ENCODE measurements around the gene DHX15.

- no peak for TF ChIP-seq EP300 (IDR thresholded peaks at IDR 0.05)
- TF ChIP-seq CTCF (IDR thresholded peaks at IDR 0.05) = no peak
- no peak for TF ChIP-seq POLR2A (IDR thresholded peaks at IDR 0.05)
- peak in 1 of 3 donors; percentile 45 for TF ChIP-seq POLR2AphosphoS5 (IDR thresholded peaks at IDR 0.05)
Observed at GRCh38 chr4:24607334-24607733, 23.0 kb upstream of the DHX15 start.

Data from stomach (tissue), 4 donors.